H1 (cell line): ENCODE measurements around the gene DDX21. TPM values are rescaled to one million over a fixed set of nuclear protein-coding genes. Genes with fewer than 3 reads are reported as not detected.

Experiments
- CTCF ChIA-PET: fragments of 300-600 bp; sonication (Branson Sonifier 250); formaldehyde crosslinking; loops from one replicate; lab custom pipeline; 2021; ENCODE audit not compliant: partially characterized antibody; lab: Charles Lee
- POLR2A ChIA-PET: fragments of 300-600 bp; sonication (Branson Sonifier 250); formaldehyde crosslinking; loops from one replicate; lab custom pipeline; 2021; ENCODE audit warnings: inconsistent platforms; ENCODE audit not compliant: partially characterized antibody; lab: Charles Lee
- DNase-seq, 2 experiments: peaks; one replicate each; pipeline versions ENCODE4 v3.0.0 to v3.0.0-alpha.2; 2010 to 2022; ENCODE audit warnings: low spot score in 2 of 2, low read depth in 1 of 2, mixed read lengths in 1 of 2
- FAIRE-seq: peaks from 2 replicates; lab custom pipeline; 2011; peaks lifted over from hg19 to GRCh38; lab: Jason Lieb, UNC
- H2AFZ ChIP-seq: 2 replicates; pipeline ENCODE4 v1.8.1; 2012; ENCODE audit warnings: low read length, inconsistent platforms
- H2AK5ac ChIP-seq: 2 replicates; pipeline ENCODE4 v1.6.1; 2013; ENCODE audit warnings: low read depth, low read length
- H2BK120ac ChIP-seq: replicated peaks from 2 replicates; pipeline ENCODE3; 2013; ENCODE audit warnings: low read depth, low read length, inconsistent platforms
- H2BK12ac ChIP-seq: 2 replicates; pipeline ENCODE4 v1.6.1; 2013; ENCODE audit warnings: low read depth, low read length
- H2BK15ac ChIP-seq: 2 replicates; pipeline ENCODE4 v1.6.1; 2013; ENCODE audit warnings: low read length
- H2BK20ac ChIP-seq: 2 replicates; pipeline ENCODE4 v1.6.1; 2013; ENCODE audit warnings: low read length
- H2BK5ac ChIP-seq: 2 replicates; pipeline ENCODE4 v1.6.1; 2013; ENCODE audit warnings: low read depth, low read length
- H3K14ac ChIP-seq: 2 replicates; pipeline ENCODE4 v1.6.1; 2013; ENCODE audit warnings: inconsistent platforms; ENCODE audit not compliant: insufficient read length
- H3K18ac ChIP-seq: 2 replicates; pipeline ENCODE4 v1.6.1; 2013; ENCODE audit warnings: low read length; ENCODE audit errors: extremely low read depth
- H3K23ac ChIP-seq: 2 replicates; pipeline ENCODE4 v1.6.1; 2013; ENCODE audit warnings: inconsistent platforms; ENCODE audit not compliant: insufficient read length
- H3K23me2 ChIP-seq: 2 replicates; pipeline ENCODE4 v1.6.1; 2013; ENCODE audit warnings: low read depth, low read length
- H3K27ac ChIP-seq: 2 replicates; pipeline ENCODE4 v1.6.1; 2011; ENCODE audit warnings: low read depth, low read length, inconsistent platforms
- H3K27me3 ChIP-seq, 4 experiments: replicated peaks in 1 of 4; 1 replicate in 1 of 4; 2 replicates in 3 of 4; pipeline versions ENCODE4 v1.6.1 to v1.8.1; 2011 to 2013; ENCODE audit warnings: low read length in 3 of 4, mild to moderate bottlenecking in 3 of 4, inconsistent platforms in 2 of 4, mixed read lengths in 2 of 4, moderate library complexity in 1 of 4; ENCODE audit not compliant: control insufficient read depth in 3 of 4, insufficient read depth in 3 of 4; ENCODE audit errors: extremely low read depth in 1 of 4
- H3K36me3 ChIP-seq, 4 experiments: 2 replicates each; pipeline versions ENCODE4 v1.6.1 to v1.8.1; 2011 to 2013; ENCODE audit warnings: mild to moderate bottlenecking in 4 of 4, low read length in 3 of 4, moderate library complexity in 2 of 4, control low read depth in 1 of 4, inconsistent platforms in 1 of 4; ENCODE audit not compliant: insufficient read depth in 4 of 4, control insufficient read depth in 2 of 4
- H3K4ac ChIP-seq: replicated peaks from 2 replicates; pipeline ENCODE3; 2013; ENCODE audit warnings: low read length, low read depth, mixed read lengths, inconsistent platforms; ENCODE audit not compliant: insufficient read length
- H3K4me1 ChIP-seq, 4 experiments: replicated peaks in 1 of 4; 1 replicate in 1 of 4; 2 replicates in 3 of 4; pipeline versions ENCODE4 v1.6.1 to v1.8.1; 2011 to 2013; ENCODE audit warnings: low read length in 3 of 4, inconsistent platforms in 2 of 4, mixed read lengths in 1 of 4; ENCODE audit not compliant: insufficient read depth in 4 of 4, control insufficient read depth in 3 of 4
- H3K4me2 ChIP-seq, 2 experiments: 2 replicates each; pipeline versions ENCODE4 v1.6.1 to v1.8.1; 2011 to 2013; ENCODE audit warnings: low read depth in 2 of 2, low read length in 2 of 2, control low read depth in 1 of 2, inconsistent platforms in 1 of 2, mild to moderate bottlenecking in 1 of 2; ENCODE audit not compliant: insufficient read depth in 1 of 2
- H3K4me3 ChIP-seq, 4 experiments: fragments of 200-600, 300-600 bp in 1 of 4; sonication (generic), shearing (Covaris generic), sonication (Bioruptor Twin) in 1 of 4; 2 replicates each; pipeline versions ENCODE4 v1.5.1 to v1.8.1; 2011 to 2016; ENCODE audit warnings: low read length in 4 of 4, low read depth in 3 of 4, control low read depth in 2 of 4, inconsistent platforms in 2 of 4, mild to moderate bottlenecking in 2 of 4, mixed read lengths in 1 of 4, moderate library complexity in 1 of 4; ENCODE audit not compliant: insufficient read depth in 2 of 4; ENCODE audit errors: extremely low read depth in 1 of 4
- H3K56ac ChIP-seq: replicated peaks from 2 replicates; pipeline ENCODE3; 2013; ENCODE audit warnings: low read depth, mild to moderate bottlenecking, mixed read lengths, low read length, inconsistent platforms; ENCODE audit not compliant: insufficient read length
- H3K79me1 ChIP-seq: 2 replicates; pipeline ENCODE4 v1.6.1; 2013; ENCODE audit warnings: low read depth, low read length, control low read depth
- H3K79me2 ChIP-seq, 2 experiments: 2 replicates each; pipeline versions ENCODE4 v1.6.1 to v1.8.1; 2012 to 2013; ENCODE audit warnings: low read length in 2 of 2, mild to moderate bottlenecking in 2 of 2, inconsistent platforms in 1 of 2; ENCODE audit not compliant: insufficient read depth in 2 of 2, control insufficient read depth in 1 of 2
- H3K9ac ChIP-seq, 4 experiments: replicated peaks in 1 of 4; 1 replicate in 1 of 4; 2 replicates in 3 of 4; pipeline versions ENCODE4 v1.6.1 to v1.8.1; 2011 to 2013; ENCODE audit warnings: low read depth in 3 of 4, low read length in 3 of 4, control low read depth in 2 of 4, mild to moderate bottlenecking in 2 of 4, moderate library complexity in 2 of 4, inconsistent platforms in 1 of 4; ENCODE audit errors: extremely low read depth in 1 of 4
- H3K9me3 ChIP-seq, 2 experiments: 2 replicates each; pipeline versions ENCODE4 v1.6.1 to v1.8.1; 2012 to 2013; ENCODE audit warnings: mild to moderate bottlenecking in 2 of 2, moderate library complexity in 2 of 2, control low read depth in 1 of 2, inconsistent platforms in 1 of 2, low read depth in 1 of 2, low read length in 1 of 2, mixed read lengths in 1 of 2; ENCODE audit not compliant: insufficient read depth in 2 of 2
- H4K20me1 ChIP-seq, 2 experiments: replicated peaks in 1 of 2; 2 replicates each; pipeline versions ENCODE3 to v1.8.1; 2011 to 2013; ENCODE audit warnings: inconsistent platforms in 2 of 2, low read length in 2 of 2, mild to moderate bottlenecking in 1 of 2; ENCODE audit not compliant: insufficient read depth in 2 of 2, control insufficient read depth in 1 of 2
- H4K5ac ChIP-seq: 2 replicates; pipeline ENCODE4 v1.6.1; 2013; ENCODE audit warnings: low read length, low read depth, mixed read lengths, inconsistent platforms; ENCODE audit not compliant: insufficient read length
- H4K8ac ChIP-seq: 2 replicates; pipeline ENCODE4 v1.8.0; 2013; ENCODE audit warnings: mild to moderate bottlenecking, moderate library complexity, low read length, inconsistent platforms; ENCODE audit not compliant: insufficient read depth; ENCODE audit errors: extremely low read depth
- H4K91ac ChIP-seq: replicated peaks from 2 replicates; pipeline ENCODE3; 2013; ENCODE audit warnings: low read length, mixed read lengths, inconsistent platforms; ENCODE audit not compliant: insufficient read length
- ASH2L ChIP-seq: fragments of 200-600, 300-600 bp; sonication (generic); IDR thresholded peaks from one replicate; pipeline ENCODE4 v1.7.1; 2017; ENCODE audit warnings: low read length
- BCL11A ChIP-seq, 2 experiments: IDR thresholded peaks; one replicate each; pipeline ENCODE4 v1.6.1; 2011; ENCODE audit warnings: low read depth in 2 of 2, low read length in 2 of 2, mild to moderate bottlenecking in 2 of 2
- CEBPB ChIP-seq: IDR thresholded peaks from 2 replicates; pipeline ENCODE4 v1.6.1; 2012; ENCODE audit warnings: low read depth, low read length
- CTCF ChIP-seq, 3 experiments: IDR thresholded peaks; 1 replicate in 2 of 3; 2 replicates in 1 of 3; pipeline versions ENCODE4 v1.5.1 to v1.6.1; 2011; ENCODE audit warnings: low read length in 3 of 3, mild to moderate bottlenecking in 3 of 3, inconsistent platforms in 2 of 3, low read depth in 1 of 3, moderate library complexity in 1 of 3; ENCODE audit not compliant: insufficient read depth in 1 of 3; ENCODE audit errors: control extremely low read depth in 1 of 3
- JUN ChIP-seq: IDR thresholded peaks from 2 replicates; pipeline ENCODE4 v1.6.1; 2011; ENCODE audit warnings: low read depth, mild to moderate bottlenecking, improper control_type of control experiment, low read length
- RAD21 ChIP-seq, 2 experiments: IDR thresholded peaks in 1 of 2; conservative IDR thresholded peaks in 1 of 2; 2 replicates each; pipeline ENCODE4 v1.6.1; 2011; ENCODE audit warnings: low read depth in 2 of 2, low read length in 2 of 2, improper control_type of control experiment in 1 of 2, inconsistent platforms in 1 of 2, mild to moderate bottlenecking in 1 of 2, moderate library complexity in 1 of 2
- RBBP5 ChIP-seq: IDR thresholded peaks from 2 replicates; pipeline ENCODE4 v1.7.1; 2012; ENCODE audit warnings: low read depth, mild to moderate bottlenecking, inconsistent platforms, low read length, moderate library complexity, borderline replicate concordance
- WGBS, 2 experiments: shearing (Covaris generic) in 1 of 2; methylation state at CpG; one replicate each; pipeline versions ENCODE4 v1.1.6 to v1.1.7; 2013 to 2015; ENCODE audit warnings: low lambda C conversion rate in 2 of 2, mixed read lengths in 2 of 2, inconsistent platforms in 1 of 2, low coverage in 1 of 2, missing lambda C conversion rate in 1 of 2; ENCODE audit not compliant: insufficient replicate concordance in 2 of 2, insufficient coverage in 1 of 2, insufficient read length in 1 of 2; ENCODE audit errors: extremely low coverage in 1 of 2, missing lambda C conversion rate in 1 of 2; 5-methylcytosine and 5-hydroxymethylcytosine counted together
- polyA plus RNA-seq, 7 experiments: library from polyadenylated mRNA; depleted of rRNA in 3 of 7; stranded (reverse) in 5 of 7; unstranded in 2 of 7; fragments of >200 nt in 5 of 7; fragments of 200-250 nt in 2 of 7; gene quantifications; 1 replicate in 5 of 7; 2 replicates in 1 of 7; 4 replicates in 1 of 7; pipeline versions ENCODE4 v1.2.1 to v1.2.3, GENCODE V29; 2011 to 2013; ENCODE audit warnings: missing spikeins in 2 of 7, mixed read lengths in 2 of 7
- total RNA-seq: library from RNA; stranded (reverse); fragmentation: NEBNext Ultra II Directional; extraction: Animal tissue kit (Norgen Biotek cat#: 25700); gene quantifications from 2 replicates; pipeline ENCODE4 v1.2.1, GENCODE V29; 2021

The DDX21 gene
- total and polyA plus RNA-seq, 2 of the 8 experiments (the other 6 are each of a cell fraction or from before 2014, with no cell fraction given): 67.0 to 195 TPM

- no peak overlapping the region for H3K4ac ChIP-seq
- H2BK5ac ChIP-seq: no peak overlapping the region
- H2BK15ac ChIP-seq: no peak overlapping the region
- no peak overlapping the region for H3K18ac ChIP-seq
- no peak for TF ChIP-seq CEBPB
- TF ChIP-seq ASH2L: no peak
- TF ChIP-seq JUN: no peak
- no peak for TF ChIP-seq RBBP5
- peak; percentile 52 to 61; a peak in 3 of 4 replicates for TF ChIP-seq RAD21 (IDR thresholded peaks at IDR 0.05 in 1 of 2, conservative IDR thresholded peaks at IDR 0.05 in 1 of 2; ENCODE audit: low read depth in 2 of 2, low read length in 2 of 2)
- no peak for TF ChIP-seq BCL11A (IDR thresholded peaks at IDR 0.05; ENCODE audit: low read depth in 2 of 2, low read length in 2 of 2)
- peak in 2 of 3 experiments; percentile 24 to 37; a peak in 2 of 4 replicates for TF ChIP-seq CTCF (IDR thresholded peaks at IDR 0.05; ENCODE audit: control extremely low read depth in 1 of 3, insufficient read depth in 1 of 3, low read depth in 1 of 3, low read length in 3 of 3)
- H3K14ac ChIP-seq: no peak overlapping the region
- no peak overlapping the region for H2AFZ ChIP-seq
- H2BK120ac ChIP-seq: no peak overlapping the region
- H4K91ac ChIP-seq: no peak overlapping the region
- peaks cover 0 to 2% (median 0%) of the 10 kb centered on the region in 4 experiments; a peak in 1 of 7 replicates for H3K27me3 ChIP-seq
- 86% methylated on average over 1 of the region's 1 CpG; no CpG with 5 or more reads in 1 of the 2 experiments for WGBS, 2 experiments
- H3K56ac ChIP-seq: no peak overlapping the region
- H3K27ac ChIP-seq: no peak overlapping the region
- H3K4me1 ChIP-seq: no peaks in the 10 kb centered on the region
- H2AK5ac ChIP-seq: no peak overlapping the region
- H3K9me3 ChIP-seq: no peaks in the 10 kb centered on the region
- H2BK20ac ChIP-seq: no peak overlapping the region
- H3K79me2 ChIP-seq: no peaks in the 10 kb centered on the region; a peak in 1 of 4 replicates
- no peak overlapping the region for H3K4me2 ChIP-seq
- H3K36me3 ChIP-seq: peaks cover 5 to 40% (median 19%) of the 10 kb centered on the region in 4 experiments; a peak in 7 of 8 replicates
- H2BK12ac ChIP-seq: no peak overlapping the region
- FAIRE-seq: no peak
- no peak overlapping the region for H3K23ac ChIP-seq
- H3K4me3 ChIP-seq: no peak overlapping the region
- H3K9ac ChIP-seq: no peak overlapping the region
- DNase-seq: no peak
- H4K5ac ChIP-seq: no peak overlapping the region
- ChIA-PET POLR2A (interaction anchor here (0.9 to 1.3 kb wide), 3 partner anchors 91 to 175 kb away, joined by 3 to 5 read pairs (median 4); partner anchors contain the start of gene SUPV3L1), CTCF (interaction anchor here (1.0 to 4.5 kb wide), 14 partner anchors 11 to 445 kb away, joined by 3 to 47 read pairs (median 4); no protein-coding TSS in a partner anchor)
- no peak overlapping the region for H4K8ac ChIP-seq
- H3K23me2 ChIP-seq: no peaks in the 10 kb centered on the region
- H4K20me1 ChIP-seq: peaks cover 0 to 1% of the 10 kb centered on the region in 2 experiments
- H3K79me1 ChIP-seq: no peaks in the 10 kb centered on the region
Observed at GRCh38 chr10:69004821-69005220, 48.9 kb downstream of the DDX21 start.
